ENCODE data around the gene CDCA8.

The CDCA8 gene

GRCh38 chr1:37721565-37721964 is 29.2 kb downstream of the CDCA8 start:
- no peak overlapping the region for H3K4me3 ChIP-seq (ENCODE audit: low read depth, low read length)
- TF ChIP-seq CTCF (IDR thresholded peaks at IDR 0.05; ENCODE audit: low read depth, low read length) = no peak

- no peak overlapping the region for H3K4me3 ChIP-seq (ENCODE audit: low read depth, low read length)
- no peak for TF ChIP-seq CTCF (IDR thresholded peaks at IDR 0.05; ENCODE audit: low read depth, low read length)
Observed at GRCh38 chr1:37722181-37723071, 30.1 kb downstream of the CDCA8 start.

DNA sequence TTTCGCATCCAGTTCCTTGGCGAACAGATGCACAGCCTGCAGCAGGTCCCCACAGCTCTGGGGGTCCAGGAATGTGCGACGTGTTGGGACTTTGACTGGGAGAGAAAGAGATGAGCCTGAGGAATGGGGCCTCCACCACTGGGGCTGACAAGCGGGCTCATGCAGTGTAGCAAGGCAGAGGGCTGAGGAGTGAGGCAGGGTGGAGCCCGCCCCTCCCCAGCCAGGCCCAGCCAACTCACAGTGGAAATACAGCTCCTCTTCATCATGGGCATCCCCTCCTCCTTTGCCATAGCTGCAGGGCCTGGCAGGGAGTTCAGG is 30.7 kb downstream of the CDCA8 start:
- no peak for TF ChIP-seq CTCF (IDR thresholded peaks at IDR 0.05; ENCODE audit: low read depth, low read length)
- H3K4me3 ChIP-seq (ENCODE audit: low read depth, low read length) = no peak overlapping the region

DNA sequence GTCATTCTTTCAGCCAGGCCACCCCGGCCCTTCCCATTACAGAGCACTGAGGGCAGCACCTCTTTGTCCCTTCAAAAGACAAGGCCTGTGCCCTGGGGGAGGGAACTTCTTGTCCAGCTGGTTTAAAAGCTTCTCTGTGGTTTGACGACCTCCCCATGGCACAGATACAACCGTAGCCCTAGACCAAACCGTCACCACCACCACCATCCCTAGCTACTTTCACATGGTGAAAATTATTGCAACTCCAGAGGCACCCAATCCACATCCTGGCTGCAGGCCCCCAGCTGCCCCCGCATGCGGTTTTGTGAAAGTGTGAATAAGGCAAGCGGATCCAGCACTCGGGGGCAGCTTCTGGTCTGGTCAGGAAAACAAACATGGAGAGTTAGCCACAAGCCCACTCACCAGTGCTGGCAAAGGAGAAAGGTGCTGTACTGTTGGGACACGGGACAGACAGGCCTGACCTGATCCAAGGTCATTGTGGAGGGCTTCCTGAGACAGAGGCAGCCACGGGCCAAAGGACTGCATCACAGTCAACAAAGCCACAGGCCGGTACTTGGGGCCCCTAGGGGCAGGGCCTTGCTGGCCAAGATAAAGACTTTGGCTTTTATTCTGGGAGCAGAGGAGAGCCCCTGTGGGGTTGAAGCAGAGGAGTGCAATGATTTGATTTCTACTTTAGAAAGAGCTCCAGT is 31.2 kb downstream of the CDCA8 start:
- no peak overlapping the region for H3K4me3 ChIP-seq (ENCODE audit: low read depth, low read length)
- TF ChIP-seq CTCF (IDR thresholded peaks at IDR 0.05; ENCODE audit: low read depth, low read length) = no peak

- no peak overlapping the region for H3K4me3 ChIP-seq (ENCODE audit: low read depth, low read length)
- no peak for TF ChIP-seq CTCF (IDR thresholded peaks at IDR 0.05; ENCODE audit: low read depth, low read length)
Observed at GRCh38 chr1:37724575-37724974, 32.3 kb downstream of the CDCA8 start.

GRCh38 chr1:37725851-37726613 is 33.7 kb downstream of the CDCA8 start:
- TF ChIP-seq CTCF (IDR thresholded peaks at IDR 0.05; ENCODE audit: low read depth, low read length) = no peak
- no peak overlapping the region for H3K4me3 ChIP-seq (ENCODE audit: low read depth, low read length)
